UCSD-AML1 (cell line): ENCODE results near the gene SLC28A2.
"Not testable (repeated sequence)": the region's sequence is repeated elsewhere in the genome, so short reads cannot be mapped to it uniquely, and the experiment has no call there.

ENCODE experiments used
- DNase-seq: peaks from one replicate; lab custom pipeline; 2025; ENCODE audit not compliant: unreplicated experiment; lab: John Stamatoyannopoulos, UW

Gene SLC28A2

DNA sequence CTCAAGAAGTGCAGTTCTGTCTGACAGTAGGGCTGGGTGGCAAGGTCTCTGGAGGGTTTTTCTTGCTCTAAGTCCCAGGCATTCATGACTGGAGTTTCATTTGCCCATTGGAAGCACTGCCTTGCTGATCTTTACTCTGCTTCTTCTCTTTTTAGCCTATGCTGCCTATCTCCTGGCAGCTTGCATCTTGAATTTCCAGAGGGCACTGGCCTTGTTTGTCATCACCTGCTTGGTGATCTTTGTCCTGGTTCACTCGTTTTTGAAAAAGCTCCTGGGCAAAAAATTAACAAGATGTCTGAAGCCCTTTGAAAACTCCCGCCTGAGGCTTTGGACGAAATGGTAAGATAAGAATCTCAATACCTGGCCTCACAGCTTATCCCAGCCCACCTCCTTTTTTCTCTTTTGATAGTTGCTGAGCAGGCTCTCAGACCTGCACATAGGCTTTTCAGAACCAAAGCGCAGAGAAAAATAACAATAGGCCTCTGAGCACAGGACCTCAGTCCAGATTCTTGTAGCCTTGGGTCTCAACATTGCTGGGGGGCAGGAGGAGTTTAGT is 10.9 kb downstream of the SLC28A2 start:
- no peak for DNase-seq

DNA sequence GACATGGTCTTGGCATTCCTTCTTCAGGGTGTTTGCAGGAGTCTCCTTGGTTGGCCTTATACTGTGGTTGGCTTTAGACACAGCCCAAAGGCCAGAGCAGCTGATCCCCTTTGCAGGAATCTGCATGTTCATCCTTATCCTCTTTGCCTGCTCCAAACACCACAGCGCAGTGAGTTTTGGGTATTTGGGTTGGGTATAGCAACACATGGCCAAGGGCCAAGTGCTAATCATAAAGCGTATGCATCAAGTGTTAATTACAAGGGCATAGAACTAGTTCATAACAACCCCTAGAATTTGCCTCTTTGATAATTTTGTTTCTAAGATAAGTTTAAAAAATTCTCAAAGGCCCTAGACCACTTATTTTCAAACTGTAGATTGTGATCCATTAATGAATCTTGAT is 11.8 kb downstream of the SLC28A2 start:
- no peak for DNase-seq

DNA sequence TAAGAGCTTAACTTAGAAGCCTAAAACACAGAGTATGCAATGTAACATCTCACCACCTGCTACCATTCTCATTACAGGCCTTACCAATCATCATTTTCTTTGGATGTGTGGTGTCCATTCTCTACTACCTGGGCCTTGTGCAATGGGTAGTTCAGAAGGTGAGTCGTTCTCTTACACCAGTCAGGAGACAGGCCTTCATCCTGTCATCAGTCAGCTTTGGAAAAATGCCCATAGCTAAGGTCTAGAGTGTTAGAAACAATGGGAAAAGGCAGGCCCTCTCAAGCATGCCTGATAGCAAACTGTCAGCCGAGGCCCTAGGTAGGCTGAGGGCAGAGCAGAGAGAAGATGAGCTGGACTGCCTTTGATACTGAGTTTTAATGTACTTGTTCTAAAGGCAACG is 13.5 kb downstream of the SLC28A2 start:
- no peak for DNase-seq

DNA sequence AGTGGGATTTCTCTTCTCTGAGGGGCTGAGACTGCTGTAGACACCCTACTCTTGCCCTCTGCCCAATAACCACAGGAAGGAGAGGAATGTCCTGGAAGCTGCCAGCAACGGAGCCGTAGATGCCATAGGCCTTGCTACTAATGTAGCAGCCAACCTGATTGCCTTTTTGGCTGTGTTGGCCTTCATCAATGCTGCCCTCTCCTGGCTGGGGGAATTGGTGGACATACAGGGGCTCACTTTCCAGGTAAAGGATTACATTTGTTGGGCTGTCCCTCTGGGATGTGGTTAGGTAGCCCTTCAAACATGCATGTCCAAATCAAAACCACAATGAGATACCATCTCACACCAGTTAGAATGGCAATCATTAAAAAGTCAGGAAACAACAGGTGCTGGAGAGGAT is 16.1 kb downstream of the SLC28A2 start:
- DNase-seq, result peak; percentile 19

DNA sequence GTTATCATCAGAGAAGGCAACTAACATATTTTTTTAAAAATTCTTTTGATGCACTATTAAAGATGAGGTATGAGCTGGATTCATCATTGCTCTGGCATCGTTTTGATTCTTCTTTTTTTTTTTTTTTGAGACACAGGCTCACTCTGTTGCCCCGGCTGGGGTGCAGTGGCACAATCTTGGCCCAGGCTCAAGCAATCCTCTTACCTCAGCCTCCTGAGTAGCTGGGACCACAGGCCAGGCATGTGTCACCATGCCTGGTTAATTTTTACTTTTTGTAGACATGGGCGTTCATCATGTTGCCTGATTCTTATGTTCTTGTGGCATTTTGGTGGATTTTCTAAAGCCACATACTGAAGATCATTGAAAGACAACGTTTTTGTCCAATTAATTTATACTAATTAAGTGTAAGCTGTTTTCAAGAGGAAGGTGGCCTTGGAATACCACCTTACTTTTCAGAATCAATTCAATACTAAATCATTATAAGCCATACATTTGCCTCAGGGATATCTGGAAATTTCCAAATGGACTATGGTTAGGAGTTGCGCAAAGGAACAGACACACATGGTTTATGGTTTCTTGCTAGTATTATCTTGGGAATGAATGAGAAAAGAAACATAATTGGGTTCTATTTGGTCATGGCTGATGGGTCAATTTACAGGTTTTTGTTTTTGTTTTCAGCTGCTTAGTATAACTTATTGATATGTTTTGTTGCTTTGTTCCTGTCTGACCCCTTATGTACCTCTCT is 22.8 kb downstream of the SLC28A2 start:
- no peak for DNase-seq

DNA sequence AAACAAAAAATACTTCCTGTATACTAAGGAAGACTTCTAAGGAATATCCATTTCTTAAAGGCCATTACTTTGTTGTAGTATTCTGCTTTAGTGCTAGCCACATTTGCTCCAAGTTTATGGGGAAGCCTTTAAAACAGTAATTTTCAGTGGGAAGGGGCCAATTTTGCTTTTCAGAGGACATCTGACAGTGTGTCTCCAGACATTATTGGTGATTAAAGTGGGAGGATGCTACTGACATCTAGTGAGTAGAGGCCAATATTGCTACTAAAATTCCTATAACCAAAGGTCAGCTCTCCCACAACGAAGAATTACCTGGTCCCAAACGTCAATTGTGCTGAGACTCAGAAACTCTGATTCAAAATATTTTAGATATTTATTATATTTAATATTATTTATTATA is 24.8 kb downstream of the SLC28A2 start:
- DNase-seq, result no peak

DNA sequence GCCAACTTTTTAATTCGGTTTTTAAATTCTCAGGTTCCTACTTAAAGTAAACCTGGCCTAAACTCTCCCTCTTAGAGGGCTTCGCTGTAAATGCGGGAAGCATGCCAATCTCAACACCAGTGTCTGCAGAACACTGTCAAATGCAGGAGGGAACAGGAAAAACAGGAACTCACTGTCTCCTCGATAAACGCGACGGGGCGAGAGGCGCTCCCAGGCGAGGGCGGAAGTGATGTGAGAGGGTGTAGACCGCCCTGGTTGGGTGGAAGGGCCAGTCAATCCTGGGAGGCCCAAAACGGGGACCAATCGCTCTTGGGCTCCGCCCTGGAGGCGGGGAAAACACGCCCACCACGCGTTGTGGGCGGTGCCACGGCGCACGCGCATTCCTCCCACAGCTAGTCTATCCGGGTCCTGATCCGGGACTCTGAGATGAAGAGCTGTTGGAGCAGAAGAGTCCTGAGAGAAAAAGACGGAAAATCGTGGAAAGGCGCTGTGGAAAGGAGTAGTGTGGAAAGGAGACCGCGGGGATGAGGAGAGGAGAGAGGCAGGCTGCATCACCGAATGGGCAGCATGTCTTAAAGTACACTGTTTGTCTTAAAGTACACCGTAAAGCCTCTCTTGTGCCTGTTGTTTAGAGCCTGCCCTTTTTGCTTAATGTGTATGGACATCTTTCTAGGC is 27.1 kb downstream of the SLC28A2 start:
- peak; percentile 99 for DNase-seq

DNA sequence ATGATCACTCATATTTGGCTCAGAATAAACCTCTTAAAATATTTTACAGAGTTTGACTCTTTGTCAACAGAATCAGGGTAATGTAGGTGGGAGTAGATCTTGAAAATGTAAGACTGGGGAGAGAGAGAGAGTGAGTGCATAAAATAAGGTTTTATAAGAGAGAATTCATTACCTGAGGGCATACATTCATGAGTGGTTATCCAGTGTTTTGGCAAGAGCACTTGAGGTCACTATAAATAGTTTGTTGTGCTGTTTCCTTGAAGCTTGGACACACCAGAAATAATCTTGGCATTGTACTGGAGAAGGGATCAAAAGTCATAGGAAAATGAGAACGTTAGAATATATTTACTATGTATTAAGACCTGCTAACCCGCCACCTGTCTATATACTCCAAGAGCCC is 33.4 kb downstream of the SLC28A2 start:
- no peak for DNase-seq

DNA sequence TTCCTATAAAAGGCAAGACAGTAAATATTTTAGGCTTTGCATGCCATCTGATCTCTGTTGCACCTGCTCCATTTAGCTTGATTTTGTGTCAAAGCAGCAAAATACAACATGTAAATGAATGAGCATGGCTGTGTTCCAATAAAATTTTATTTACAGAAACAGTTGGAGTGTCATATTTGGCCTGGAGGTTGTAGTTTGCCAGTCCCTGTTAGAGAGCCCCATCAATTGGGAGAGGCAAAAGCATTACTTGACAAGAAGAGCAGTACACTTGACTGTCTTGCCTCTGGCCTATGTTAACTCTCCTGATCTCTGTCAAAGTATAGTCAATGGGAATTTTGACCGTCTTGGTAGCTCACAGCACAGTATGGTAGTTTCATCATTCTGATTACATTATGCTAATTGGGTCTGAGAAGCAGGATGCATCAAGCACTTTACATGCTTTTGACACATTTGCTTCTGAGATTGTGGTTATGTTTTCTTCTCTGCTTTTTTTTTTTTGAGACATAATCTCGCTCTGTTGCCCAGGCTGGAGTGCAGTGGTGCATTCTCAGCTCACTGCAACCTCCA is 35.4 kb downstream of the SLC28A2 start:
- DNase-seq, result no peak

DNA sequence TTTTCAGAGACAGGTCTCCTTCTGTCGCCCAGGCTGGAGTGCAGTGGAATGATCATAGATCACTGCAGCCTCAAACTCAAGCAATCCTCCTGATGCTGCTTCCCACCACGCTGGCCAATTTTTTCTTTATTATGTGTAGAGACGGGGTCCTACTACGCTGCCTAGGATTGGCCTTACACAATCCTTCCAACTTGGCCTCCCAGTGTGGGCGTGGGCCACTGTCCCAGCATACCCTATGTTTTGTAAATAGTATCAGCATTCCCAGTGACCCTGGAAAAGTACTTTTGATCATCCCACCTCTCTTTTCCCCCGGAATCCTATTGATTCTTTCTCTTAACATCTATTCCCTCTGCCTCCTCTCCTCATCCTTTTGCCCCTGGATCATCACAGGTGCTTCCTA is 36.9 kb downstream of the SLC28A2 start:
- DNase-seq, result no peak

DNA sequence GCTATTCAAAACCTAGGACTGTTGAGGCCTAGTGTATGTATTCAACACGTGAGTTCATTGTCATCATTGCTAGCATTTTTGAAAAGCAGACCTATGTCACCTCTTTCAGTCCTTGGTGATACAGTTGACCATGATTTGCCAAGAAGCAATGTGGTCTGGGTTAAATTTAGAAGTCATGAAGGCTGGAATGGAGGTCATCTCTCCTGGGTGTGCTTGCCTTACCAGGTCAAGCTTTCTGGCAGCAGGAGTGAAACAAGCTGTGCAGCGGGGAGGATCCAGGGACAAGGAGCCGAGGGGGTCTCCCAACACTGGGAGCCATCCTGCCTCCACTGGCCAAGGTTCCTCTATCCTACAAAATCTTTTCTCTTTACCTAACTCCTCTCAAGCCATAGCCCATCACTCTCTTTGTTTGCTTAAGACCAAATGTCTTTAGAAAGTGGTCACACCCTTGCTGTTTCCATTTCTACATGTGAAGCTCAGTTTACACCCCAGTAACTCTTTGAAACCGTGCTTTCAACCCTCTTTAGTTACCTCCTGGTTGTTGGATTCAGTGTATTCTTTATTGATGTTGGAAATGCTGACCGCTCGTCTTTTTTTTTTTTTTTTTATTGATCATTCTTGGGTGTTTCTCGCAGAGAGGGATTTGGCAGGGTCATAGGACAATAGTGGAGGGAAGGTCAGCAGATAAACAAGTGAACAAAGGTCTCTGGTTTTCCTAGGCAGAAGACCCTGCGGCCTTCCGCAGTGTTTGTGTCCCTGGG is 40.0 kb downstream of the SLC28A2 start:
- no peak for DNase-seq

DNA sequence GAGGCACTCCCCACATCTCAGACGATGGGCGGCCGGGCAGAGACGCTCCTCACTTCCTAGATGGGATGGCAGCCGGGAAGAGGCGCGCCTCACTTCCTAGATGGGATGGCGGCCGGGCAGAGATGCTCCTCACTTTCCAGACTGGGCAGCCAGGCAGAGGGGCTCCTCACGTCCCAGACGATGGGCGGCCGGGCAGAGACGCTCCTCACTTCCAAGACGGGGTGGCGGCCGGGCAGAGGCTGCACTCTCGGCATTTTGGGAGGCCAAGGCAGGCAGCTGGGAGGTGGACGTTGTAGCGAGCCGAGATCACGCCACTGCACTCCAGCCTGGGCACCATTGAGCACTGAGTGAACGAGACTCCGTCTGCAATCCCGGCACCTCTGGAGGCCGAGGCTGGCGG is 41.3 kb downstream of the SLC28A2 start:
- not testable (repeated sequence) for DNase-seq

DNA sequence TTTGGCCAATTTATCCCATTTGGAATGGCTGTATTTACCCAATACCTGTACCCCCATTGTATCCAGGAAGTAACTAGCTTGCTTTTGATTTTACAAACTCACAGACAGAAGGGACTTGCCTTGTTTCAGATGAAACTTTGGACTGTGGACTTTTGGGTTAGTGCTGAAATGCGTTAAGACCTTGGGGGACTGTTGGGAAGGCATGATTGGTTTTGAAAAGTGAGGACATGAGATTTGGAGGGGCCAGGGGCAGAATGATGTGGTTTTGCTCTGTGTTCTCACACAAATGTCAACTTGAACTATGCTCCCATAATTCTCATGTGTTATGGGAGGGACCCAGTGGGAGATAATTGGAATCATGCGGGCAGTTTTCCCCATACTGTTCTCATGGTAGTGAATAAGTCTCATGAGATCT is 46.9 kb downstream of the SLC28A2 start:
- DNase-seq, result not testable (repeated sequence)

DNA sequence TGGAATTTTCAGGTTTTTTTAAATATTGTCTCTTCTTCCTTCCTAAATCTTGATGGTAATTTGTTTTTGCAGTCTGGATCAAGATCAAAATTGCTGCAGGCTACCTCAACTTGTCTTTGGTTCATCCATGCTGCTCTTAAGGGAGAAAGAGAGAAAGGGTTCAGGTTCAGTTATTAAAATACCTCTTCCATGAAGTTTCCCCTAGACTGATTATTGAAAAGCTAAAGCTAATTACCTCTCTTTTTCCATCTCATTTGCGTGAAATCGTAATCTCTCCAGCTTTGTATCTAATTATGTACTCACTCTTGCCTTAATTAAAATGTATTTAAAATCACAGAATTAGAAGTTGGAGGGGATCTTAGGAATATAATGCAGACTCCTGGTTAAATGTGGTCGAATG is 52.7 kb downstream of the SLC28A2 start:
- DNase-seq, result no peak

DNA sequence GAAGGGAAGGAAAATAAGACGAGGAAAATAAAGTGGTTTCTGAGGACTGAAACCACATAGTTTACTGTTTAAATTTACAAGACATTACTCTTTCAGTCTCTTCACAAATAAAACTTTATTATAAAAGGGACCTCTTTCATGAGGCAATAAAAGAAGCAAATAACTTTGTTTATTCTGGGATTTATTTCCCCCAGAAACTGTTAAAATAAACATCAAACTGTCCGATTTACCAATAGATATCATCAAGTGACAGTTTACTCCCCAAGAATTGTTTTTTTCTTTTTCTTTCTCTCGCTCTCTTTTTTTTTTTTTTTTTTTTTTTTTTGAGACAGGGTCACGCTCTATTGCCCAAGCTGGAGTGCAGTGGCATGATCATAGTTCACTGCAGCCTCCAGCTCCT is 54.1 kb downstream of the SLC28A2 start:
- DNase-seq, result no peak

DNA sequence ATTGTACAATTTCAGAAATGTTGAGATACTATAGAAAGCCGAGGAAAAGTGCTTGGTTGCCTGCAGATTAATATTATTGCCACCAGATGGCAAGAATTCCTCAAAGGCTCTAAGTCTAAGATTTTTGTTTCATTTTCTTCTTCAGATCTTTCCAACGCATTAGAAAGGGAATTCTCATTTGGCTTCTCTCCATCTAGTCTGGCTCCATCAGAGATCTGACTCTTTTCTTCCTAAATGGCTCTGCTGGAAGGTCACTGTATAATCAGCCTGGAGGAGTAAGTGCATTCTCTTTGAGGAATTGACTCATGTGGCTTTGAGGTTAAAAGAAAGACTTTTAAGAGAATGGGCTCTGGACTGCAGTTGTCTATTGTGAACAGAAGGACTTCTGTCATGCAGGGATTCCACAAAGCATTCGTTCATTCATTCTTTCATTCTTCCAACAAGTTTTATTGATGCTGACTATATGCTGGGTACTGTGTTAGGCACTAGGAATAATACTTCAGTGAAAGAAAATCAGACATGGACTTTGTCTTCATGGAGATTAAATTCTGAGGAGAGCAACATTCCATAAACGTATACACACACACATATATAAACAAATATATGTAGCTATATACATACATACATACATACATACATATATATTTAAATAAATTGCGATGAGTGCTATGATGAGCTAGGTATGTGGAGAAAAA is 55.3 kb downstream of the SLC28A2 start:
- DNase-seq, result no peak

DNA sequence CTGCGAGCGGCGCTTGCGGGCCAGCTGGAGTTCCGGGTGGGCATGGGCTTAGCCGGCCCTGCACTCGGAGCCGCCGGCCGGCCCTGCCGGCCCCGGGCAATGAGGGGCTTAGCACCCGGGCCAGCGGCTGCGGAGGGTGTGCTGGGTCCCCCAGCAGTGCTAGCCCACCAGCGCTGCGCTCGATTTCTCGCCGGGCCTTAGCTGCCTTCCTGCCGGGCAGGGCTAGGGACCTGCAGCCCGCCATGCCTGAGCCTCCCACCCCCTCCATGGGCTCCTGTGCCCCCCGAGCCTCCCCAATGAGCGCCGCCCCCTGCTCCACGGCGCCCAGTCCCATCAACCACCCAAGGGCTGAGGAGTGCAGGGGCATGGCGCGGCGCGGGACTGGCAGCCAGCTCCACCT is 62.1 kb downstream of the SLC28A2 start:
- not testable (repeated sequence) for DNase-seq

DNA sequence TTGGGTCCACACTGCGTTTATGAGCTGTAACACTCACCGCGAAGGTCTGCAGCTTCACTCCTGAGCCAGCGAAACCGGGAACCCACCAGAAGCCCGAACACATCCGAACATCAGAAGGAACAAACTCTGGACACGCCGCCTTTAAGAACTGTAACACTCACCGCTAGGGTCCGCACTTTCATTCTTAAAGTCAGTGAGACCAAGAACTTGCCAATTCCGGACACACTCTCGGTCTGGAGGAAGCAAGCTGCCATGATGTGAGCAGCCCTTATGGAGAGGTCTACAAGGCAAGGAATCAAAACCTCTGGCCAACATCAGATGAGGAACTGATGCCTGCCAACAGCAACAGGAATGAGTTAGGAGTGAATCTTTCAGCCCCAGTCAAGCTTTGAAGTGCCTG is 62.9 kb downstream of the SLC28A2 start:
- no peak for DNase-seq

DNA sequence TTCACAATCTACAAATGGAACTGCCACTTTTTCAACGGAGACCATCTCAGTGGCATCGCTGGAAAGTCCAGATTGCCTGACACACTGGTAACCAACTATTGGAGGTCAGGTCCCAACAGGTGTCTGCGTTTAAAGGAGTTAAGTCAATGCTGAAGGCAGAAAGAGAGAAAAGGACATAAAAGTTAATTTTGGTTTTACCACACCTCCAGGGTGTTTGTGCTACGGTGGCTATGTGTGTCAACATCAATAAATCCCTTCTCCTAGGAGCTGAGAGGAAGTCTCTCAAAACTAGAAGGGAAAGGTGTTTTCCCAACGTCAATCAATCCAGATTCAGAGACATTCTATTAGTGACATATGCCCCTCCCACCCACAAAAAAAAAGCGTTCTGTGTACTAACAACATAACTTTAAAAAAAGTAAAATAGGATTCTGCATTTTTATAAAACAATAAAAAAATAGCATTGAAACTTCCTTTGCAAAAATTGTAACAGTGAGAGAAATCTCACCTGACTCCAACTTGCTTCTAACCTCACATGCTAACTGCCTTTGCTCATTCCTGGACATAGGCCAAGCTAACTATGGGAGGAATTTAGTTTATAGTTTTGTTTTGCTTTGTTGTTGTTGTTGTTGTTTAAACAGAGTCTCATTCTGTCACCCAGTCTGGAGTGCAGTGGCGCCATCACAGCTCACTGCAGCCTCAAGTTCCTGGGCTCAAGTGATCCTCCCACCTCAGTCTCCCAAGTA is 67.6 kb downstream of the SLC28A2 start:
- no peak for DNase-seq

DNA sequence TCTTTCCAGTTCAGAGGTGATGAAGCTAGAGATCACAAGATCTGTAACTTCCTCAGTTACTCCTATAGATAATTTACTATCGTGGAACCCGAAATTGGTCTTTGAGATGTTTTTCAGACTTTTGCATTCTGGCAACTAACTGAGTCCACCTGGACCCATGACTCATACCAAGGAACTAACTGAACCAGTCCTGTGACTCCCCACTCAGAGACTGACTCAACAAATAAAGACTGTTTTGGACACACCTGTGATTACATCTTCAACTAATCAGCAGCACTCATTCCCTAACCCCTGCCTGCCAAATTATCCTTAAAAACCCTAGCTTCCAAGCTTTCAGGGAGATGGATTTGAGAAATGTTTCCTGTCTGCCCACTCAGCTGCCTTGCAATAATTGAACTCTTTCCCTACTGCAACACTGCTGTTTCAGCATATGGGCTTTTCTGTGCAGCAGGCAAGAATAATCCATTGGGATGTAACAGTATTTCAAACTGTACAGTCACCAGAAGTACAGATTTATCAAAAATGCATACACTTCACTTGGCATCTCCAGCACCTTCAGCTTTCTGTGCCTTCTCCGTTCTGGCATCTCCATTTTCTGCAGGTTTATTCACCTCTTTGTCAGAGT is 68.7 kb downstream of the SLC28A2 start:
- DNase-seq, result no peak
